ENCODE results near the gene EYA2.

The EYA2 gene

DNA sequence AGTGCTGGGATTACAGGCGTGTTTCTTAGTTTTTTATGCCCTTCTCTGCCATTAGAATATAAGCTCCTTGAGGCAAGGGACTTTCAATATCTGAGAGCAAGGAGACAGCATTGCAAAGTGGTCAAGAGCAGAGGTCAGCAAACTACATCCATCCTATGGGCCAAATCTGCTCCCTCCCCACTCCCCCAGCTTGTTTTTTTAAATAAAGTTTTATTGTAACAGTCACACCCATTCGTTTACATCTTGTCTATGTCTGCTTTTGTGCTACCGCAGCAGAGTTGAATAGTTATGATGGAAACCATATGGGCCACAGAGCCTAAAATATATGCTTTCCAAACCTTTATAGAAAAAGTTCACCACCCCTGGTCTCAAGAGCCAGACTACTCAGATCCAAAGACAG, 227.9 kb downstream of the EYA2 start:
- DNase-seq: no peak

DNA sequence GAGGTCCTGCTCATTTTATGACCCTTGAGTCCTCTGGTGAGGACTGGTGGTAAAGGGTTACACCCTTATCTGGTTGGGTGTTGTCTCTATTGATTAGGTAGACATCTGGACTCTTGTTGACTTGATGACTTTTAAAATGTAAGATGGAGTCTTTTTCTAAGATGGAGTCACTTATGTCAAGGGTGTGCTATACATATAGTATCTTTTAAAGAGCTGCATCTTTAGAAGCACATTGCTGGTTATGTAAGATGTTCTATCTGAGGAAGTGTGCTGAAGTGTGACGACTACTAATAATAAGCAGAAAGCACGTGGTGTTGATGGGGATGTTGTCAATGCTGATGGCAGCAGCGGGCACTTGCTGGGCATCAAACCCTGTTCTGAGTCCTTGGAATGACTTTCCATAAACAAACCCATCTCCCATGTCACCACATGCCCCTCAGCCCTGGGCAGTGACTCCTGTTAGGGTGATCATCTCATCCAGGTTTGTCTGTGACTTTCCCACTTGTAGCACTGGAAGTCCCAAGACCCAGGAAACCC, 229.6 kb downstream of the EYA2 start:
- DNase-seq: no peak

DNA sequence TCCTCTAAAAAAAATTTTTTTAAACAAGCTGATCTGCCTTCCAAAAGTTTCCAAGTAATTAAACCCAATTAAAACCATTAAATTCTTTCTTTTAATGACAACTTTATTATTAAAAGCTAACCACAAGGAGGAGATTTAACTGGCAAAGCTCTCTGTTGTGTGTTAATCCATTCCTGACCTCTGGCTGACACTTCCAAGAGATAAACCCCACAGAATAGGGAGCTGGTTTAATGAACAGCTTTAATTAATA, 230.8 kb downstream of the EYA2 start:
- no peak for DNase-seq

DNA sequence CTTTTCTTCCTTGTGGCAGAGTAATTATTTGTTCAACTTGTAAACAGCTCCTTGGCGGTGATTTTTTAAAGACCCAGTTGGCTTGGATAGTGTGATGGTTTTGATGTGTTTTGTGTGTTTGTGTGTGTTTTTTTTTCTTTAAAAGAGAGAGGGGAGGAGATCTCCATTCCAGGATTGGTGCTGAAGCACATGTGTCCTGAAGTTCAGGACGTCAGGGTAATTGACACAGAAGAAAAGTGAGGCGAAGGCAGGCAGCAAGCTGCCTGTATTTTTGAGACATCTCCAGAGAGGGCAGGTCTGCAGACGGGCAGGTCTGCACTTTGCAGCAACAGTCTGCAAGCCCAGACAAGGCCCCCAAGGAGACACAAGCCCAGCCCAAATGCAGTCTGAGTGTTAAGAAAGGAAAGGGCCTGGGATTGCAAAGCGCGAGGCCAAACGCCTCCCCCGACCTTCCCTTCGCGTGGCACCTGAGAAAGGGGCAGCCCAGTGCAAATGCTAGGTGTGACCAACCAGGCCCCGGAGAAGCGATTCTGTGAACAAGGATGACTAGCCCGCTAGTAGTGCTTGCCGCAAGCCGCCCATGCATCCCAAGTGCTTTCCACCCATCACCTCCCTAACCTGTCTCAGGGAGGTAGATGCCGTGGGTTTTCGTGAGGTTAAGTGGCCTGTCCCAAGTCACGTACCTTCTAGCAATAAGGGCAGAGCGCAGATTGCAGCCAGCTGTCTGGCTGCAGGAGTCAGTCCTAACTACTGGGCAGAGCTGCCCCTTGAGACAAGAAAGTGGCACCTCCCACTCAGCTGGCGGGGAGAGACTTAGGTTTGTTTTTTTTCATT, 231.3 kb downstream of the EYA2 start:
- peak; percentile 41 for DNase-seq

DNA sequence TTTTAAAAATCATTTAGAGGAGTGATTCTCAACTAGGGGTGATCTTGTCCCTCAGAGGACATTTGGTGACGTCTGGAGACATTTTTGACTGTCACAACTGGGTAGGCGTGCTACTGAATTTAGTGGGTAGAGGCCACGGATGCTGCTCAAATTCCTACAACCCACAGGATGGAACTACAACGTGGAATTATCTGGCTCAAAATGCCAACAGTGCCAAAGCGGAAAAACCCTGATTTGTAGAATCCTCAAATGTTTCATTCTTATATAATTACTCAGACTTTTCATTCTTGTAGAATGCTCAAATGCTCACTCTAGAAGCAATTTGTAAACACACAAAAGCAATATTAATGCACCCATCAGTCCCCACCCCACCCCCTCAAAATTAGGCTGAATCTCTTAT, 232.1 kb downstream of the EYA2 start:
- DNase-seq: no peak

DNA sequence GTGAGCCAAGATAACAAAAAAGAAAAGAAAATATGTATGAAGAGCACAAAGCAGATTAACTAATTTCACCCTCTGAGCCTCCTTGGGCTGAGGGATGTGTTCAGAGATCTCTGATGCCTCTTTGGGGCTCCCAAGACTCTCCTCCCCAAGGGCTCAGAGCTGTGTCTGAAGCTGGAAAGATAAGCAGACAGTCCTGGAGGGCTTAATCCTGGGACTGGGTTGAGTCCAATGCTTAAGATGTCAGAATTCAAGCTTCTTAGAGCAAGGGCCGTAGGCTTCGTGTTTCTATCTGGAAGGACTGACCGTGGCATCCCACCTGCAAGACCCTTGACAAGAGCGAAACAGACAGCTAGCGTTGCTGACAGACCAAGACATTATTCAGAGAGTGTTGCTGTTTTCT, 232.9 kb downstream of the EYA2 start:
- DNase-seq: no peak

DNA sequence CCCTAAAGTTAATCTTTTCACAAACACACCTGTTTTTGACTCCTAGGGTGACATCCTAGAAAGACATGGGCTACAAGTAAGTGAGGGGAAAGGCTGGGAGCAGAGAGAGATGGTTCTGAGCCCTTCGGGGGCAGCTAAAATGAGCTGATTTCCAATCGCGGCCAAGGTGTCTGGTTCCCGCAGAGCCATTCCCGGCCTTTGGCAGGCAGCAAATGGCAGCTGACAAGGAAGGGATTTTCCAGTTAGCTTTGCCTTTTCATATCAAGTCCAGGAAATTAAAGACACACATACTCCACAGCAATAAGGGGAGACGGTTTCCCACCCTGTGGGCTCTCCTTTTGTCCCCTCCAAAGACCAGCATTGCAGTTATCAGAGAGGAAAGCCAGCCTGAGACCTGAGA, 233.4 kb downstream of the EYA2 start:
- no peak for DNase-seq

DNA sequence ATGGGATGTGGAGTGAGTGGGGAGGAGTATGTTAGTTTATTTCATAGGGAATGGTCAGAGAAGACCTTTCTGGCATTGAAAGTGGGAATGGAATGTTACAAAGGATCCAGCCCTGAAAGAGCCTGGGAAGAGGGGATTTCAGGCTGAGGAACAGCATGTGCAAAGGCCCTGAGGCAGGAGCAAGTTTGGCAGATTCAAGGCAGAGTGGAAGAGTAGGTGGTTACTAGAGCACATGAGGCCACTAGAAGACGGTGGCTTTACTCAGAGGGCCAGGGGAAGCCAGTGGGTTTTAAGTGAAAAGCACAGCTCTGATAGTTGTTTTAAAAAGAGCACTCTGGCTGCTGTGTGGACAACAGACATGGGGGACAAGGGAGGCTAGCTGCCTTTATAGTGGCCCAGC, 234.7 kb downstream of the EYA2 start:
- DNase-seq: no peak

DNA sequence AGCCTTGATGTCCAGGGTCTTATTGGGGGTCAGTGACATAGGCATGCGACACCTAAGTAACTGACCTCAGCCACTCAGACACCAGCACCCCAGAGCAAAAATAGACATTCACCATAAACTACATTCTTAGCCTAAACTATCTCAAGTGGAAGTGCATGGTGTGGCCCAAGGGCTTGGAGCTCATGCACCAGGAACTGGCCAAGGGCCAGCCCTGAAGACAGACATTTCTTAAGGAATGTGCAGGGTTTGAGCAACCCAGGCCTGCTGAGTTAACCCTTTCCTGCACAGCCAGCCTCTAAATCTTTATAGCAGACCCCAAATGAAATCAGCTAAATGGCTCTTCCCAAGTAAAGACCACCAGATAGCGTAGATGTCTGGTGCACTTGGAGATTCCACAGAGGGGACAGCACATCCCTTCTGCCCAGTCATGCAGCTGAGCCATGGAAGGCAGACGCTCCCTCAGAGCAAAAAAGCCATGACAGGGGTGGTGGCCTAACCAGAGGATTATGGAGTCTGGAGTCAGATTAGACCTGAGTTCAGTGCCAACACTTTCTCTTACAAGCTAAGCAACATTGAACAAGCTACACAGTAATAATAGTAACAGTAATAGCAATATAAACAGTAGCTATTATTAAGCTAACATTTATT, 239.3 kb downstream of the EYA2 start:
- no peak for DNase-seq

DNA sequence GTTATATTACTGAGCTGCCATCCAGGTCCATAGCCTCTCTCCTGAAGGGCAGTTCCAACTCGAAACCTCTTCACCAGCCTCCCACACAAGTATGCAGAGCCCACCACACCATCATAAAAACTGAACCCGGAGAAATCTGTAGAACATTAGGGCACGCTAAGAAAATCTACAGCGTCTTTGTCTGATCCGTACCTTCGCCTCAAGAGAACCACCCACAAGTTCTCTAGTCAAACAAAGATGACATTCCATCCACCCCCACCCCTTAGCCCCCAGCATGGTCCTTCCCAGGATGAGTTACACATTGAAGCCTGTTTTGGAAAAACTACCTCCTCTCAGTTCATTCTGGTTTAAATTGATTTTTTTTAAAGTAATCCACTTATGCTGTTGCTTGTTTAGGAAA, 242.1 kb downstream of the EYA2 start:
- DNase-seq: no peak

DNA sequence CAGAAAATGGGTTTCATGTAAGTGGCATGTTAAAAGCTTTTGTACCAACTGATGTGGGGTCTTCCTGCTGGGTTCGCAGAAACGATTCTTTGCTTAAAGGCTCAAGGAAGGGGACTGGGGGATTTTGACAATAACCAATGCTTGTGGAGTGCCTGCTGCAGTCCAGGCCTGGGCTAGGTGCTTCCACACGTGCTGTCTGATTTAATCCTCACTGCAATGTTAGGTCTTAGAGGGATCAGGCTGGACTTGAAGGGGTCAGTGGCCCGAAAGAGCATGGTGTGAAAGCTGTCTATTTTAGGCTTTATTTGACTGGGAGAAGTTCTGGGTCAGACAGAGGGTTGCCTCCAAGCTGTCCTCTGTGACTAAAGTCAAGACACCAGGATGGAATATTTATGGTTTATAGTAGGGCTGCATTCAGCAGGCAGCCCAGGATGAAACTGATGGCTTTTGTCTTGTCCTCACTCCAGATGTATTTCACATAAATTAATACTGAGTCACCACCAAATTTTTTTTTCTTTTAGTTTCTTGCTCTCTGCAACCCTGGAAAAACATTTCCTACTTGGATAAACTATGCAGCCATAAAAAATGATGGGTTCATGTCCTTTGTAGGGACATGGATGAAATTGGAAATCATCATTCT, 242.7 kb downstream of the EYA2 start:
- no peak for DNase-seq

DNA sequence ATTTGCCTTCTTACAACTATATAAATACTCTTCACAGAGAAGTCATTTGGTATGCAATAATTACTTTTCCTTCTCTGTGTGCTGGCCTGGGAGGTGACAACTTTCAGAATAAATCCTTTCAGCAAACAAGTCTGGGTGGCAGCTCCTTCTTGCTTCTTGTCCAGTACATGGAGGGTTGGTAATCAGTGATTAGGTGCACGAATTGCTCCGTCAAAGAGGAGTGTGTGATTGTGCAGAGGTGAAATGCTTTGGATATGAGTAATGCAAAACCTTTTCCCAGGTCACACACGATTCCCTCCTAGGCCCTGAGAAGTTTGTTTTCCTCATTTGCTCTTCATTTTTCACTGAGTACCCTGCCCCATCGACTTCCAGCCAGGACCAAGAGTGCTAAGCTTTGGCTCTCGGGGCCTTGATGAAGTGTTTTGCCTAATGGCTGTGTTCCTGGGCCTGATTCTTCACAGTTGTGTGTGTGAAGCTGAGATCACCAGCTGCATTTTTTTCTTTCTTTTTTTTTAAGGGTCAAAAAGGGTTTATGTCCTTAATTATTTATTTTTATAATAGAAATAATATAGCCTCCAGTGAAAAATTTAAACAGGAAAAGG, 245.4 kb downstream of the EYA2 start:
- DNase-seq: no peak

DNA sequence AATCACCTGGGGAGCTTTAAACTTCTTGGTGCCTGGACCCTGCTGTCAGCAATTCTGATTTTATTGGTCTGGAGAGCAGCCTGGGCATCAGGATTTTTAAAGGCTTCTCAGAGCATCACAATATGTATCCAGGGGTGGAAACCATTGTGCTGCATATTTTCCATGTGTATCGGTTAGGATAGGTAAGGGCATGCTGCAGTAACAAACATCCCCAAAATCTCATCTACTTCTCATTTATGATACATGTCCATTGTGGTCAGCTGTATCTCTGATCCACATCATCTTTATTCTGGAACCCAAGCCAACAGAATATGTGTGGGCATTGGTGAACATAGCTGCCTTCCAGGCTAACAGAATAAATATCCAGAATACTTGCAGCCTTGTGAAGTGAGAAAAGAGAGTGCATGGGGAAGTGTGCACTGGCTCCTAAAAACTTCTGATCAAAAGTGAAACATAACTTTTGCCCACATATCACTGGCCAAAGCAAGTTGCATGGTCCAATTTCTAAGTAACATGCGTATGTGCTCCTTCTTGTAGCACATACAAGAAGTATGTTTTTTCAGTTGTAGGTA, 246.8 kb downstream of the EYA2 start:
- no peak for DNase-seq

DNA sequence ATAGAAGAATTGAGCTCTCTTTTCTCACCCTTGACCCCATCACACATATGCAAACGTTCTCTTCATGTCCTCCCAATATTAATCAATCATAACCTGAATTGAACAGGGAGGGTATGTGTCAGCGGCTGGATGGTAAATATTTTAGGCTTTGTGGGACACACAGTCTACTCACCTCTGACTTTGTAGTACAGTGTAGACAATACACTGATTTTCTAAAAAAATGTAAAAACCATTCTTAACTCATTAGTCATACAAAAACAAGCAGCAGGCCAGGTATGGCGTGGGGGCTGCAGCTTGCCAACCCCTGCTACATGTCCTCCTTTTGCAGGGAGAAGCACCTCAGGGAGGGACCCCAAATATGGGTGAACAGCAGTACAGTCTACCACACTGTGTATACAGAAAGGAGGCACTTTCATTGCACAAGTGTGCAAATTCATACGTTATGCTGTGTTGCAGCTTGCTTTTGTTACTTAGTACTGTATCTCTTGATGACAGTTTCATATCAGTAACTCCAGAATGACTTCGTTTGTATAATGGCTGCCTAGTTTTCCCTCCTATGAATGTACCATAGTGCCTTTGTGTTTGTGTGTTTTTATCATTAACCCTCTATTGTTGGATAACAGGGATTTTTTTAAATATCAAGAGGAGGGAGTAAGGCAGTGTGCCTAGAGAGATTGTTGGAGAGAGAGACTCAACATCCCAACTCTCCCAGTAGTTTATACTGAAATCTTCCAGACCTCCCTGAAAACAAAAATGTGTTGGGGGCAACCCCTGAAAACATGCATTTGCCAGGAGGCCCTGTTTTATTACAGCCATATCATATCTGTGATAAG, 247.5 kb downstream of the EYA2 start:
- no peak for DNase-seq

DNA sequence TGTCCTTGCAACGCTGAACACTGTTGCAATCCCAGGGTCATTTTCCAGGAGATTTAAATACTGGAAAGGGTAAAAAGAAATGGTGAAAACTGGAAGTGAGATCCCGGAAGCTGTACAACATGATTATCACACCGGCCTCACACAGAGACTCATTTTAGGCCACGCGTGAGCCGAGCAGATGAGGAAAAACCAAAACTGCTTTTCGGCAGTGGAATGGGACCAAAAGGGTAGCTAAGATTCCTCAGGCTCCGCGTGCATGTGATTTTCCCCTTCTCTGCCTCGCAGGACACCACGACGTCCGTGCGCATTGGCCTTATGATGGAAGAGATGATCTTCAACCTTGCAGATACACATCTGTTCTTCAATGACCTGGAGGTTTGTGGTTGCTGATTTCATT, 248.1 kb downstream of the EYA2 start:
- DNase-seq: no peak

DNA sequence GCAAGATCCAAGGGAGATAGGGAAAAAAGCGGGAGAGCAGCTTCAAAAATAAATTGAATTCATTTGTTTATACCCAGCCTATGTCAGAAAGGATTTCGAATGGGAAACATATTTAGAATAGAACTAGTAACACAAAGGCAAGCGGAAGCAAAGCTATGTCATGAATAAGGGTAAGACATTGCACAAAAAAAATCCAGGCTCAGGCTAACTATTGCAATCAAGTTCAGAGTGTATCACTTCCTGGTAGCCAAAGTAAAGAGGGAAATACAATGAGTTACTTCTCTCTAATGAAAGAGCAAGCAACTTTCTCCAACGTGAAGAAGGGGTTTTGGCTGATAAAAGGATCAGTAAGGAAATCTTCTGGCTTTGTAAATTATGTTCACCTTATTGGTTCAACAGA, 249.0 kb downstream of the EYA2 start:
- DNase-seq: no peak

DNA sequence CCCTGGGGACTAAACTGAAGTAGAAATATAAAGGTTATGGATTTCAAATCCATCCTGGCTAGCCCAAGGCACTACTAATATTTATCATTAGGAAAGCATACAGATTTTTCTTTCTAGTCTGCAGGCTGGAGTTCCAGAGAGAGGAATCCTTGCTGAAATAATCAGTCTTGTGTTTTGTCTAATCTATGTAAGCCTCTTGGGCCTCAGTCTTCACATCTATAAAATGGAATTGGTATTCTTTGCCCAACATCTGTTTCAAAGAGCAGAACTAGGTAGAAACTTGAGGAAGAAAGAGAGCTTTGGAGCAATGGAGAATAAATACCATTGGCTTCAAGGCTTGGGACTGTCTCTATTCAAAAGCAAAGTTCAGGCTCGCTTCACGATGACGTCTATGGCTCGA, 249.8 kb downstream of the EYA2 start:
- no peak for DNase-seq

DNA sequence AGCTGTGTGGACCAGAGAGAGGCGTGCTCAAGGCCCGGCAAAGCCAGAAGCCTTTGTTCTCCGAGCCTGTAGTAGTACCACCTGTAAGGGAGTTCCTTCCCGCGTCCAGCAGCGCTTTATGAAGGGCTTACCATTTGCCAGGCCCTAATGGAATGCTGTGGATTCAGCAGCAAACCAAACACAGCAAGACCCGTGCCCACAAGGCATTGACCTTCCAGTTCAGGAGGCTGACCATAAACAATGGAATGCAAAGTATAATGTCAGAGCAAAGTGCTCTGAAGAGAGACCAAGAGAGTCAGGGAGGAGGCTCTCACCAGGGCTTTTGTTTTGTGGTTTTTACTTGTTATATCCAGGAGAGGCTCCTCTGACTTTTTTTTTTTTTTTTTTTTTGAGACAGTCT, 252.0 kb downstream of the EYA2 start:
- DNase-seq: no peak

DNA sequence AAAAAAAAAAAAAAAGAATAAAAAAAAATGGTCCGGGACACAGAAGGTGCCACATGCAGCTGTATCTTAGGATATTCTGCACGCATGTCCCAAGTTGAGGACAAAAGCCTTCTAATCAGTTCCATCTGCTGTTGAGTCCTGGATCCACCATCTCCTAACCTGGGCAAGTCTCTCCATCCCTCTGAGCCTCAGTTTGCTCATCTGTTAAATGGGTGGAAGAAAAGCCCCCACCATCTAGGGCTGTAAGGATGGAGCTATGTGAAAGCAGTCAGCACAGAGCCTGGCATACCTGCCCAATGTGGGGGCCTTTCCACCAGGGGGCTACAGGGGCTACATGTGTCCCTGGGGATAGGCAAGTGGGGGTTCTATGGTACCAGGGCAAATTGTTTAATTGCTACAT, 253.4 kb downstream of the EYA2 start:
- DNase-seq: no peak

DNA sequence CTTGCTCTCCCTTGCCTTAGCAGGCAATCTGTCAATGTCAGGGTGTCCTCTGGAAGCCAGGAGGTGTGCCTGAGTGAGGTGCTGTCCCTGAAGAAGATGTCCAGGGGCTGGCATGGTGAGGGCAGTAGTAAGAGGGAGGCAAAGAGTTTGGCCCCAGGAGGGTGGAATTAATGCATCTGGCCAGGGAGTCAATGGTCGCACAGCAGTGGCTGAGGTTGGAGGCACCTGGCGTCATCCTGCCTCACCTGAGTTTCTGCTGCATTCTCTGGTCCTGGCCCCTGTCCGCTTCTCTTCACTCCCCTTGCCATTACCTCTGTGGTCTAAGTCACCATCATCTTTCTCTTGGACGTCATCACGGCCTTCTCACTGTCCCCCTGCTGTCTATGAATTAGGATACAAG, 255.3 kb downstream of the EYA2 start:
- no peak for DNase-seq

DNA sequence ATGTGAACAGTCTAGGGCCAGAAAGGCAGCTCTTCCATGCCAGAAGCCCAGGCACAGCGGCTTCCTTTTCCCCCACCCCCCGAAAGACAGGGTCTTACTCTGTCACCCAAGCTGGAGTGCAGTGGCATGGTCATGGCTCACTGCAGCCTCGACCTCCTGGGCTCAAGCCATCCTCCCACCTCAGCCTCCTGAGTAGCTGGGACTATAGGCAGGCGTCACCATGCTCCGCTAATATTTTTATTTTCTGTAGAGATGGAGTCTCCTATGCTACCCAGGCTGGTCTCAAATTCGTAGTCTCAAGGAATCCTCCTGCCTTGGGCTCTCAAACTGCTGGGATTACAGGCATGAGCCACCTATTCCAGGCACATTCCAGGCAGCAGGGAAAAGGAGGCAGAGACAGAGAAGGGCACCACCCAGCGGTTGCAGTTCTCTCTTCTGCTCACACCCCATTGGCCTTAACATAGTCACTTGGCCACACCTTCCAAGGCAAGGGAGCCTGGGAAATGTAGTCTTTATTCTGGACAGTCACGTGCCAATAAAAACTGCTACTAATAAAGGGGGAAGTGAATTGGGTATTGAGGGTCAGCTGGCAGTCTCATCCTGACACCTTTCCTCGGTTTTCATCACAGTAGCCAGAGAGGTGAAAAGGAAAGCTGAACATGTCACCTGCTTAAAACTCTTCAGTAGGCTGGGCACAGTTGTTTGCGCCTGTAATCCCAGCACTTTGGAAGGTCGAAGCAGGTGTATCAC, 255.9 kb downstream of the EYA2 start:
- peak; percentile 16 for DNase-seq

DNA sequence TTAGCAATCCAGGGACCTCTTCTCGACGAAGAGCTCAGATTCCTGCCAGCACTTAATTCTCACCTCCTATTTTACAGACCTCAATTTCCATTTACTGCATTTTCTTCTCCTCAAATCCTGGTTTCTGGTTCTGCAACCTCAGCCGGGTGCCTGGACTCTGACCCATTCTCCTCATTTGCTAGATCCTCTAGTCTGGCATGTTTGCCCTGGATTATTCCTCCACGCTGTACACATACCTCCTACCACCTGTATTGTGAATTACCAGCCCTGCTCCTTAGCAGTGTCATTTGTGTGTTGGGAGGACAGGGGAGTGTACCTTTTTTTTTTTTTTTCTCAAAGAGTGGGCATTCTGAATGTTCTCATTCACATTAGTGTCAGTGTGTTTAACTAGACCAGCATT, 257.4 kb downstream of the EYA2 start:
- DNase-seq: no peak

Measured in DMS 273 treated with DMSO at 0.1 percent for 48 hours (cell line).